Keratinocyte (primary cell): ENCODE measurements around the gene SETD4. TPM values are rescaled to one million over a fixed set of nuclear protein-coding genes. Genes with fewer than 3 reads are reported as not detected.

Experiments
- DNase-seq: peaks from one replicate; pipeline ENCODE4 v3.0.0-alpha.2; 2011; ENCODE audit warnings: low read depth, missing footprints, low spot score
- FAIRE-seq: peaks from 2 replicates; lab custom pipeline; 2011; peaks lifted over from hg19 to GRCh38; lab: Jason Lieb, UNC
- H2AFZ ChIP-seq: 2 replicates; pipeline ENCODE4 v1.6.0; 2012; ENCODE audit warnings: low read length, control low read depth, inconsistent platforms; ENCODE audit not compliant: control insufficient read depth
- H3K27ac ChIP-seq: 2 replicates; pipeline ENCODE4 v1.5.1; 2011; ENCODE audit warnings: low read length; ENCODE audit not compliant: control insufficient read depth, insufficient read depth
- H3K27me3 ChIP-seq: 3 replicates; pipeline ENCODE4 v1.6.0; 2011; ENCODE audit warnings: low read length; ENCODE audit not compliant: control insufficient read depth, insufficient read depth; ENCODE audit errors: extremely low read depth
- H3K36me3 ChIP-seq, 2 experiments: 2 replicates in 1 of 2; 3 replicates in 1 of 2; pipeline ENCODE4 v1.5.1; 2011; ENCODE audit warnings: low read length in 2 of 2, mild to moderate bottlenecking in 1 of 2; ENCODE audit not compliant: control insufficient read depth in 2 of 2, insufficient read depth in 2 of 2; ENCODE audit errors: extremely low read depth in 1 of 2
- H3K4me1 ChIP-seq: 3 replicates; pipeline ENCODE4 v1.5.1; 2011; ENCODE audit warnings: low read length; ENCODE audit not compliant: control insufficient read depth, insufficient read depth; ENCODE audit errors: extremely low read depth
- H3K4me2 ChIP-seq: 3 replicates; pipeline ENCODE4 v1.6.0; 2011; ENCODE audit warnings: low read depth, low read length; ENCODE audit not compliant: control insufficient read depth, insufficient read depth; ENCODE audit errors: extremely low read depth
- H3K4me3 ChIP-seq, 3 experiments: fragments of 200-600 bp in 1 of 3; sonication (generic) in 1 of 3; 2 replicates in 2 of 3; 3 replicates in 1 of 3; pipeline ENCODE4 v1.5.1; 2011 to 2016; ENCODE audit warnings: low read length in 3 of 3, mild to moderate bottlenecking in 3 of 3, control low read depth in 2 of 3, inconsistent platforms in 1 of 3, low read depth in 1 of 3, mixed read lengths in 1 of 3, mixed run types in 1 of 3, moderate library complexity in 1 of 3; ENCODE audit not compliant: control insufficient read depth in 2 of 3, insufficient read depth in 2 of 3; ENCODE audit errors: extremely low read depth in 1 of 3
- H3K79me2 ChIP-seq: 2 replicates; pipeline ENCODE4 v1.6.0; 2012; ENCODE audit warnings: low read length; ENCODE audit not compliant: control insufficient read depth, insufficient read depth
- H3K9ac ChIP-seq: 3 replicates; pipeline ENCODE4 v1.6.0; 2011; ENCODE audit warnings: low read length; ENCODE audit not compliant: control insufficient read depth, insufficient read depth; ENCODE audit errors: extremely low read depth
- H3K9me1 ChIP-seq: 3 replicates; pipeline ENCODE4 v1.6.0; 2011; ENCODE audit warnings: low read length; ENCODE audit not compliant: control insufficient read depth, insufficient read depth; ENCODE audit errors: extremely low read depth
- H3K9me3 ChIP-seq: 2 replicates; pipeline ENCODE4 v1.5.1; 2012; ENCODE audit warnings: low read depth, low read length; ENCODE audit not compliant: control insufficient read depth
- H4K20me1 ChIP-seq: 3 replicates; pipeline ENCODE4 v1.6.0; 2011; ENCODE audit warnings: low read length; ENCODE audit not compliant: control insufficient read depth, insufficient read depth; ENCODE audit errors: extremely low read depth
- CTCF ChIP-seq, 3 experiments: IDR thresholded peaks in 1 of 3; conservative IDR thresholded peaks in 1 of 3; optimal IDR thresholded peaks in 1 of 3; 2 replicates in 2 of 3; 3 replicates in 1 of 3; pipeline versions ENCODE3 to v1.5.1; 2011; ENCODE audit warnings: low read length in 3 of 3, mild to moderate bottlenecking in 3 of 3, moderate library complexity in 2 of 3, control low read depth in 1 of 3, inconsistent platforms in 1 of 3; ENCODE audit not compliant: insufficient read depth in 2 of 3; ENCODE audit errors: extremely low read depth in 1 of 3
- EZH2 ChIP-seq: IDR thresholded peaks from one replicate; pipeline ENCODE4 v1.6.1; 2012; ENCODE audit warnings: inconsistent platforms, mild to moderate bottlenecking, low read length, moderate library complexity
- dilution Hi-C: fragments of 300-500 bp; cut with MboI; formaldehyde crosslinking; loops from one replicate; pipeline ENCODE4 v1.7.0; 2020; ENCODE audit warnings: low sequenced_read_pairs; ENCODE audit not compliant: extremely low pct_ligation_motif_present
- polyA plus RNA-seq, 5 experiments: library from polyadenylated mRNA; depleted of rRNA in 3 of 5; stranded (reverse) in 3 of 5; stranded (forward) in 1 of 5; unstranded in 1 of 5; fragments of >200 nt; gene quantifications; 1 replicate in 1 of 5; 2 replicates in 3 of 5; 3 replicates in 1 of 5; pipeline versions ENCODE4 v1.2.1 to v1.2.3, GENCODE V29; 2011 to 2012; ENCODE audit warnings: missing spikeins in 2 of 5, low read depth in 1 of 5, low replicate concordance in 1 of 5

SETD4 gene
- polyA plus RNA-seq, 1 donor (not counting 4 experiments of a cell fraction or from before 2014, with no cell fraction given), result 16.8 TPM

- DNase-seq (no peak), FAIRE-seq (no peak)
- Histone ChIP-seq H3K27me3 (no peaks in the 10 kb centered on the region), H3K9ac (no peak overlapping the region), H3K9me3 (peaks cover 2% of the 10 kb centered on the region), H3K27ac (no peak overlapping the region), H3K9me1 (no peaks in the 10 kb centered on the region), H3K4me3 (no peak overlapping the region), H4K20me1 (no peaks in the 10 kb centered on the region), H3K4me2 (no peak overlapping the region), H3K36me3 (no peaks in the 10 kb centered on the region), H2AFZ (no peak overlapping the region), H3K79me2 (no peaks in the 10 kb centered on the region), H3K4me1 (peaks cover 17% of the 10 kb centered on the region)
- TF ChIP-seq CTCF (optimal IDR thresholded peaks at IDR 0.05 in 1 of 3, IDR thresholded peaks at IDR 0.05 in 1 of 3, conservative IDR thresholded peaks at IDR 0.05 in 1 of 3; ENCODE audit: extremely low read depth in 1 of 3, insufficient read depth in 2 of 3, low read length in 3 of 3) (no peak), EZH2 (no peak)
- dilution Hi-C loops, result no loop called here
Measured at GRCh38 chr21:36099000-36099399, 38.7 kb upstream of the SETD4 start.

- no peak for FAIRE-seq
- no peaks in the 10 kb centered on the region for H3K9me1 ChIP-seq
- no peaks in the 10 kb centered on the region for H3K27me3 ChIP-seq
- TF ChIP-seq CTCF (optimal IDR thresholded peaks at IDR 0.05 in 1 of 3, IDR thresholded peaks at IDR 0.05 in 1 of 3, conservative IDR thresholded peaks at IDR 0.05 in 1 of 3; ENCODE audit: extremely low read depth in 1 of 3, insufficient read depth in 2 of 3, low read length in 3 of 3), result no peak
- no peak for TF ChIP-seq EZH2
- peaks cover 6% of the 10 kb centered on the region for H3K9me3 ChIP-seq
- H3K9ac ChIP-seq, result no peak overlapping the region
- H3K4me3 ChIP-seq, result no peak overlapping the region
- no peaks in the 10 kb centered on the region for H4K20me1 ChIP-seq
- H3K4me2 ChIP-seq, result no peak overlapping the region
- no peak overlapping the region for H2AFZ ChIP-seq
- dilution Hi-C loops, result no loop called here
- DNase-seq, result no peak
- H3K4me1 ChIP-seq, result peaks cover 17% of the 10 kb centered on the region
- H3K79me2 ChIP-seq, result no peaks in the 10 kb centered on the region
- H3K36me3 ChIP-seq, result no peaks in the 10 kb centered on the region
- H3K27ac ChIP-seq, result no peak overlapping the region
Measured at GRCh38 chr21:36098182-36098532, 37.8 kb upstream of the SETD4 start.
